Neural progenitor cell (in vitro differentiated cells): Measurements from ENCODE around the gene PTGER3.

Experiments
- CTCF ChIP-seq: fragments of 200-600 bp; sonication (generic); IDR thresholded peaks from 2 replicates; pipeline ENCODE4 v1.5.1; 2017; ENCODE audit warnings: antibody characterized with exemption, mild to moderate bottlenecking
- EZH2 ChIP-seq: fragments of 200-600 bp; sonication (generic); IDR thresholded peaks from 2 replicates; pipeline ENCODE4 v1.6.1; 2017; ENCODE audit warnings: antibody characterized with exemption, mild to moderate bottlenecking, moderate library complexity

- TF ChIP-seq CTCF (no peak), EZH2 (no peak)
Observed at GRCh38 chr1:71002709-71003475, 44.7 kb downstream of the PTGER3 start.
